NCI-H2227 (cell line): ENCODE results near the gene ADAMTSL3.

Experiments
- DNase-seq: peaks from one replicate; lab custom pipeline; 2025; ENCODE audit not compliant: unreplicated experiment; lab: John Stamatoyannopoulos, UW

Gene ADAMTSL3

GRCh38 chr15:83830381-83830780 lies 176.5 kb downstream of the ADAMTSL3 start:
- DNase-seq: no peak

DNA sequence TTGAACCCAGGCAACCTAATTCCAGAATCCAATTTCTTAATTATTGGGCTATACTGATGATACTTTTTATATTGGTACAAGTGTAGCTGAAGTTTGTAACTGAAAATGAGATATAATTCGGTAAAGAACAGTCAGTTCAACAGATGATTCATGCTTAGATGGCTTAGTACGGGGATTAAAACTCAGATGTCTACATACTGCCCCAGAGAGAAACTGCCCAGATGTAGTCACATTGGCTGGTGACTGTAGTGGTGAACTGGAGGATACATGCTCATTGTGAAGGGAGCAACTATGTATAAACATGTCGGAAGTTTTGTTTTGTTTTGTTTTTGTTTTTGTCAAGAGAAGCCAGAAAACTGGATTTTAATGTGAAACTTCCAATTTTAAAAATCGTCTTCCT lies 179.6 kb downstream of the ADAMTSL3 start:
- DNase-seq: no peak

- DNase-seq: no peak
Measured at GRCh38 chr15:83835479-83835878, 181.6 kb downstream of the ADAMTSL3 start.

GRCh38 chr15:83837945-83838571 lies 184.1 kb downstream of the ADAMTSL3 start:
- DNase-seq: peak; percentile 44

DNA sequence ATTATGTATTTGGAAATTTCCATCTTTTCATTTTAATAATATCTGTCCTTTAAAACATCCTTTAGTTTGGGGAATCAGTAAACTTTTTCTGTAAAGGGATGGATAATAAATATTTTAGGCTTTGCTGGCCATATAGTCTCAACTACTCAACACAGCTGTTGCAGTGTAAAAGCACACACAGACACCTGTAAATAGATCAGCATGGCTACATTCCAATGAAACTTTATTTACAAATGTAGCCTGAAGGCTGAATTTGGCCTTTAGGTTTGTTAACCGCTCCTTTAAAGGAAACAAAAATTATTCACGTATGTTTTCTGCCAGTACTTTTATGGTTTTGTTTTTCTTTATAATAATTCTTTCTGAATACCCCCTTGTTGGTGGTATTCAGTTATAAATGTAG lies 184.8 kb downstream of the ADAMTSL3 start:
- no peak for DNase-seq

DNA sequence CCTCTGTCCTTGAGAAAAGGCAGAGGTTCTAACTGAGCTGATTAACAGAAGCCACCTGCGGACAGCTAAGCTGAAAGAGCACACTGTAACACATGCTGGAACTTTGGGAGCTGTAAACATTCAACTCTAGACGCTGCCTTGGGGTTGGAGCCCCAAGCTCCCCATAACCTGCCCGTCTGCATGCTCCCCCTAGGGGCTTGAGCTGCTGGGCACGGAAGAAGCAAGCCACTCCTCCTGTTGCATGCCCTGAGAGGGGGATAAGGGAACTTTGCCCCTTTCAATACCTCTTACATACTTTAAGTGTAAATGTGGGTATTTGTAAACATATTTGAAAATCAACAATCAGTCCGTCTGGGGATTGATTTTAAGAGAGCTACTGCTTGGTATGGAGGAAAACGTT lies 188.4 kb downstream of the ADAMTSL3 start:
- no peak for DNase-seq

DNA sequence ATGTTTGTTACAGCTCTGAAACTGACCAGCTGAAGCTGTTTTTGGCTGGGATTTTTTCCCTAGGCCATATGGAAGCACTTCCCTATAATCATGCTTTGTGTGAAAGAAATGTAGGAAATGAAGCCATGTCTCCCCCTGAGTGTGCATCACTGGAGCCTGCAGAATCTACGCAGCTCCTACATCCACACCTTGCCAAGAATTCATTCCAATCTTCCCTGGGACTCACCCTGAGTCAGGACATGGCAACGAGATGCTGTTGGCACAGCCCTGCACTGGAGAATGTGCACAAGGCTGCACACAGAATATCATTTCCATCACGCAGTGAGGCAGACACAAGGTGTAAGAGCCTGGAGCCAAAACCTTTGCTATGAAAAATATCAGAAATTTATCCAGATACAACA lies 189.5 kb downstream of the ADAMTSL3 start:
- DNase-seq: no peak

DNA sequence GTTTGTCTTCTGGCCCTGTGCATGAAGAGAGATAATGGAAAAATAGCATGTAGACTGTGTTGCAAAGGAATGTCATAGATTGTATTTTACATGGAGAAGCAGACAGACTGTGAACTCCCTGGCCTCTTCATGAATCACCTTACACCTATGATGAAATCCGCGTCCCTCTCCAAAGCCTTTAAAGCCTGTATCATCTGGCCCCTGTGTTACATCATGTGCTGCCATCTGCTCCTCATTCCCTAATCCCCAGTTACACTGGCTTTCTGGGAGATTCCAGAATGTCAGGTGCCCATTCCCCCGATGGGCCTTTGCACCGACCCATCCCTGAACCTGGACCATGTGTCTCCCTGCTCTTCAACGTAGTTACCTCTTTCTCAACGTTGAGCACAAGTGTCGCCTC lies 190.8 kb downstream of the ADAMTSL3 start:
- DNase-seq: no peak

- no peak for DNase-seq
Measured at GRCh38 chr15:83845230-83845629, 191.3 kb downstream of the ADAMTSL3 start.

- no peak for DNase-seq
Measured at GRCh38 chr15:83846847-83847246, 192.9 kb downstream of the ADAMTSL3 start.

DNA sequence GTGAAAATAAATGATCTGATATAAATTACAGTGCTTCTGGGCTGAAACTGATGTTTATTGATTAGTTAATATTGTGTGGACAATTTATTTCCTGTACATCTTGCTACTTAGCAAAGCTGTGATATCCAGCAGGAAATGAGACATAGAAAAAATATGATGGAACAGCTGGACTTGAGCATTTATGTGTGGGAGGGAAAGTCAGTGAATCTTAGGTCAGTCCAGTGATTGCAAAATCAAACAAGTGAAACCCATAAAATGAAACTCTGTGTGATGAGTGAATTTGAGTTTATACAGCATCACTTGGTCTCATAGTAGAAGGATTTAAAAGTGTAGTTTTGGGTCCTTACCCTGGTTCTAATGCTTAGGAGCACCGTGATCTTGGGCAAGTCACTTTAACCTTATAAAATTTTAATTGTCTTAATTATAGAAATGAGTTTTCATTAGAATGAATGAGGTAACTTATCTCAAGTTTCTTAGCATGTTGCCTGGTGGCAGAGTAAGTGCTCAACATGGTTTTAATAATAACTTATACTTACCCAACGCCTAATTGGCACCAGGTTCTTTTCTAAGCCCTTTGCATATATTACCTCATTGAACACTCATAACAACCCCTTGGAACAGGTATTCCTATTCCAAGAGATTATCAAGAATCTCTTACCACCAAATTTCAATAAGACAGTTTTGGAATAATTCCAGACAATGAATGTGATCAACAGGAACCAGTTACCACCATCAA lies 194.6 kb downstream of the ADAMTSL3 start:
- DNase-seq: no peak

- no peak for DNase-seq
Measured at GRCh38 chr15:83850015-83850414, 196.1 kb downstream of the ADAMTSL3 start.

DNA sequence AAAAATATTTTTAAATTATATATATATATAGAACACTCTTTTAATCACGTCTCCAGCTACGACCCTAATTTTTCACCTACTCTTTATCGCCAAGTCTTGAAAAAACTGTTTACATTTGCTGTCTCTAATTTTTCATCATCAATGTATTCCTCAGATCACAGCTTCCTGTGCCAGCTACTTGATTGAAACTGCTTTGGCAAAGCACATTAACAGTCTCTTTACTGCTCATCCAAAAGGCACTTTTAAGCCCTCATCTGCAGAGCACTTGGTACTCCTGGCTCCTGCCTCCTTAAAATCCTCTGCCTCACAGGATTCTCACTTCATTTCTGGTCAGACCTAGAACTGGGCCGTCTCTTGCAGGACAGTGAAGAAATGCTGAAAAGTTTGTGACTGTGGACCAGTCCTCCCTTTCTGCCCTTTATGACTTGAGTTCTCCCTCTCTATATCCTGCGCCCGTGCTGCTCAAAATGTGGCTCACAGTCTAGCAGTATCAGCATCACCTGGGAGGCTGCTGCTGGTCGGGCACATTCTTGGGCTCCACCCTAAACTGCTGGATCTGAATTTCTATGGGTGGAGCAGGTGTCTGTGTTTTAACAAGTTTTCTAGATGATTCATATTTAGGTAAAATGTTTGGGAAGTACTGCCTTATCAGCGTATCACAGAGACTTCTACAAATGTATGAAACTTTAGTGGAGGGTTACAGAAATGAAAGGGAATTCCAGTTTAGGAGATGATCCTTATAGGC lies 196.8 kb downstream of the ADAMTSL3 start:
- DNase-seq: no peak

GRCh38 chr15:83853232-83853631 lies 199.3 kb downstream of the ADAMTSL3 start:
- no peak for DNase-seq

GRCh38 chr15:83854321-83854720 lies 200.4 kb downstream of the ADAMTSL3 start:
- no peak for DNase-seq

DNA sequence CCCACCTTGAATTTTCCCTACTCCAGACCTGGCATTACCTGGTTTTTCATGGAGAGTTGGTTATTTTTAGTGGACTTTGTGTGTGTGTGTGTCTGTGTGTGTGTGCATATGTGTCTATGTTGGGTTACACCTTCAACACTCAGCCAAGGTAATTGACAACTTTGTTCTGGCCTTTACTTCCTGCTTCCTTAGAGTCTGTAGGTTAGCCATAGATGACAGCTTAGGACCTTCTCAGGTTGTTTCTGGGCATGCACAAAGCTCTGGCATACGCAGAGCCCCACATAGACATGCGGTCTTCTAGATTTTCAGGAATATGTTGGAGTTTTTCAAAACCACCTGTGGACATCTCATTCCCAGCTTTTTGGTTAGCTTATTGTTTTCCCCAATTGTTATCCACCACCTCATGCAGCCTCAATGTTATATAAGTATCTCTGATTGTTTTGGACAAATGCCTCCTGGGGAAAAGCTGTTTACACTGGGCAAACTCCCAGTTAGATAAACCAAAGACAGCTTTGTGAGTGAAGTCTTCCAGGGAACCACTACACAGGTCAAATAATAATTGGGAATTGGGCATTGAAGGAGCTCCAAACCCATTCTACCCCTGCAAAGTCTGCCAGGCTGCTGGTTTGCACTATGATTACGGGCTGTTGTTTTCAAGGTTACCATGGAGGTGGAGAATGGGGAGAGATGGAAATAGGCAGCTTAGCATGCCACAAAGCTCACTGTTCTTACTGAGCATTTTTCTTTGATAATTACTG lies 201.2 kb downstream of the ADAMTSL3 start:
- peak; percentile 33 for DNase-seq

GRCh38 chr15:83855956-83856355 lies 202.0 kb downstream of the ADAMTSL3 start:
- DNase-seq: no peak

- DNase-seq: no peak
Measured at GRCh38 chr15:83858820-83859505, 205.0 kb downstream of the ADAMTSL3 start.

DNA sequence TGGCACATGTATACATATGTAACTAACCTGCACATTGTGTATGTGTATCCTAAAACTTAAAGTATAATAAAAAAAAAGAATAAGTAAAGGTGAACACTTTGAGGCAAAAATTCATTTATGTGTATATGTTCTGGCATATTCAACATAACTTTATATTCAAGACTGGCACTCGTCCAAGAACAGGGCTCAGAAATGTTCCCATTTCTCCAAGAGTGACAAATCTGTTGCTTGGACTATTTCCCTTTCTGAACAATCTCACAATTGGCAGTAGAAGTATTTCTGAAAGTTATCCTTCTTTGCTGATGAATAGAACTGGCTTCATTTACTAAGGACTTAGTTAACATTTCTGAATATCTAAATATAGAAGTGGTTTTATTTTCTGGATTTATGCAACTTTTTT lies 212.8 kb downstream of the ADAMTSL3 start:
- DNase-seq: no peak

GRCh38 chr15:83869341-83869740 lies 215.4 kb downstream of the ADAMTSL3 start:
- DNase-seq: no peak
